Fibroblast of lung (primary cell): ENCODE data around the gene SSBP3.

Source experiments
- CTCF ChIP-seq, 2 donors: IDR thresholded peaks in 1 of 2; conservative IDR thresholded peaks in 1 of 2; 1 replicate in 1 of 2; 2 replicates in 1 of 2; pipeline ENCODE4 v1.5.1; 2011 to 2012; ENCODE audit warnings: low read length in 2 of 2, control low read depth in 1 of 2, inconsistent platforms in 1 of 2, low read depth in 1 of 2, mild to moderate bottlenecking in 1 of 2
- EZH2 ChIP-seq: IDR thresholded peaks from 2 replicates; pipeline ENCODE4 v1.5.1; 2012; ENCODE audit warnings: low read length, control low read depth, mild to moderate bottlenecking; ENCODE audit errors: missing control alignments

GRCh38 chr1:54363925-54364324 lies 42.3 kb downstream of the SSBP3 start:
- TF ChIP-seq CTCF (conservative IDR thresholded peaks at IDR 0.05 in 1 of 2, IDR thresholded peaks at IDR 0.05 in 1 of 2; ENCODE audit: low read depth in 1 of 2, low read length in 2 of 2), result no peak
- no peak for TF ChIP-seq EZH2
